Thoracic aorta (tissue), 2 donors: ENCODE results near the gene ATG13. TPM values are rescaled to one million over a fixed set of nuclear protein-coding genes. Genes with fewer than 3 reads are reported as not detected.
"Not testable (repeated sequence)": the region's sequence is repeated elsewhere in the genome, so short reads cannot be mapped to it uniquely, and the experiment has no call there.

ENCODE experiments used
- ATAC-seq: fragments of 150-250 bp; one replicate; pipeline ENCODE4 v1.8.0; 2017; ENCODE audit warnings: low read depth; ENCODE audit not compliant: insufficient number of reproducible peaks, low FRiP score
- DNase-seq: peaks from one replicate; pipeline ENCODE4 v3.0.0-alpha.2; 2020; ENCODE audit warnings: low spot score
- H3K27ac ChIP-seq, 2 donors: fragments of 200-600 bp; sonication (generic); 1 replicate in 1 of 2; 2 replicates in 1 of 2; pipeline ENCODE4 v1.5.1; 2016; ENCODE audit warnings: mild to moderate bottlenecking in 2 of 2, moderate library complexity in 2 of 2
- H3K27me3 ChIP-seq: fragments of 200-600 bp; sonication (generic); replicated peaks from 2 replicates; pipeline ENCODE4 v1.6.0; 2016; ENCODE audit warnings: mild to moderate bottlenecking; ENCODE audit not compliant: insufficient read depth
- H3K36me3 ChIP-seq: fragments of 200-600 bp; sonication (generic); one replicate; pipeline ENCODE4 v1.5.1; 2016
- H3K4me1 ChIP-seq, 2 donors: fragments of 200-600 bp; sonication (generic); 1 replicate in 1 of 2; 2 replicates in 1 of 2; pipeline versions ENCODE4 v1.5.1 to v1.6.0; 2016; ENCODE audit warnings: low read depth in 2 of 2, mild to moderate bottlenecking in 1 of 2; ENCODE audit not compliant: control insufficient read depth in 1 of 2
- H3K4me3 ChIP-seq: fragments of 200-600 bp; sonication (generic); 2 replicates; pipeline ENCODE4 v1.5.1; 2016; ENCODE audit warnings: mild to moderate bottlenecking
- H3K9me3 ChIP-seq: fragments of 200-600 bp; sonication (generic); 2 replicates; pipeline ENCODE4 v1.5.1; 2016
- CTCF ChIP-seq: fragments of 200-600 bp; sonication (generic); IDR thresholded peaks from one replicate; pipeline ENCODE4 v1.5.1; 2019; ENCODE audit warnings: antibody characterized with exemption
- total RNA-seq, 2 donors: library from RNA; depleted of rRNA; stranded (reverse); fragments of >200 nt; gene quantifications; one replicate each; pipeline versions ENCODE4 v1.1.0 to v1.2.3, GENCODE V29; 2016

Gene ATG13
- total RNA-seq, result 100 to 1,000 TPM; 121 to 144 TPM

GRCh38 chr11:46617134-46617971, at the start of gene ATG13, which contains the start of gene HARBI1:
Gene ATG13, plus strand, starts transcription at chr11:46617553. Its CDS starts 26,739 bp downstream, at chr11:46644292.
Gene HARBI1, minus strand, starts transcription at chr11:46617227. Its CDS starts 990 bp downstream, at chr11:46616237.
- peak; percentile 89 for ATAC-seq
- peak; percentile 65 for TF ChIP-seq CTCF
- Histone ChIP-seq H3K36me3 (no peaks in the 10 kb centered on the region), H3K4me3 (peak within 1 kb of the TSS; percentile 99), H3K27me3 (no peaks in the 10 kb centered on the region), H3K27ac (peak within 1 kb of the TSS; percentile 93 to 95), H3K4me1 (peaks cover 10 to 54% of the 10 kb centered on the region in 2 donors), H3K9me3 (no peaks in the 10 kb centered on the region)
- peak; percentile 65 for DNase-seq

GRCh38 chr11:46570790-46571398, 46.5 kb upstream of the ATG13 start:
- Histone ChIP-seq H3K9me3 (no peaks in the 10 kb centered on the region), H3K27me3 (no peaks in the 10 kb centered on the region), H3K36me3 (no peaks in the 10 kb centered on the region), H3K4me1 (peaks cover 7 to 25% of the 10 kb centered on the region in 2 donors), H3K4me3 (no peak overlapping the region), H3K27ac (peak overlapping the region in 1 of 2 donors; percentile 48)
- ATAC-seq, result no peak
- no peak for TF ChIP-seq CTCF
- no peak for DNase-seq

- DNase-seq (no peak), ATAC-seq (no peak)
Observed at GRCh38 chr11:46574656-46575055, 42.7 kb upstream of the ATG13 start.

GRCh38 chr11:46577058-46577457, 40.3 kb upstream of the ATG13 start:
- no peaks in the 10 kb centered on the region for H3K9me3 ChIP-seq
- H3K27ac ChIP-seq, result no peak overlapping the region
- H3K27me3 ChIP-seq, result no peaks in the 10 kb centered on the region
- no peak for ATAC-seq
- no peaks in the 10 kb centered on the region for H3K36me3 ChIP-seq
- H3K4me3 ChIP-seq, result no peak overlapping the region
- peaks cover 0 to 5% of the 10 kb centered on the region in 2 donors for H3K4me1 ChIP-seq
- no peak for DNase-seq
- no peak for TF ChIP-seq CTCF

More at GRCh38 chr11:46574656-46575055, 42.7 kb upstream of the ATG13 start:
- H3K4me1 ChIP-seq, result peaks cover 7 to 23% of the 10 kb centered on the region in 2 donors
- no peak overlapping the region for H3K27ac ChIP-seq
- no peak for TF ChIP-seq CTCF
- H3K9me3 ChIP-seq, result no peaks in the 10 kb centered on the region
- no peaks in the 10 kb centered on the region for H3K27me3 ChIP-seq
- H3K36me3 ChIP-seq, result no peaks in the 10 kb centered on the region
- no peak overlapping the region for H3K4me3 ChIP-seq

GRCh38 chr11:46582588-46582987, 34.8 kb upstream of the ATG13 start:
- TF ChIP-seq CTCF, result no peak

GRCh38 chr11:46583513-46583912, 33.8 kb upstream of the ATG13 start:
- not testable (repeated sequence) for H3K4me3 ChIP-seq, H3K27ac ChIP-seq, DNase-seq, ATAC-seq, H3K27me3 ChIP-seq, H3K9me3 ChIP-seq, H3K4me1 ChIP-seq, H3K36me3 ChIP-seq

More at GRCh38 chr11:46582588-46582987, 34.8 kb upstream of the ATG13 start:
- Histone ChIP-seq H3K27ac (no peak overlapping the region), H3K4me3 (no peak overlapping the region), H3K36me3 (no peaks in the 10 kb centered on the region), H3K9me3 (no peaks in the 10 kb centered on the region), H3K4me1 (no peaks in the 10 kb centered on the region), H3K27me3 (no peaks in the 10 kb centered on the region)
- DNase-seq (no peak), ATAC-seq (no peak)
